ENCODE results near the gene FAM163B.

DNA sequence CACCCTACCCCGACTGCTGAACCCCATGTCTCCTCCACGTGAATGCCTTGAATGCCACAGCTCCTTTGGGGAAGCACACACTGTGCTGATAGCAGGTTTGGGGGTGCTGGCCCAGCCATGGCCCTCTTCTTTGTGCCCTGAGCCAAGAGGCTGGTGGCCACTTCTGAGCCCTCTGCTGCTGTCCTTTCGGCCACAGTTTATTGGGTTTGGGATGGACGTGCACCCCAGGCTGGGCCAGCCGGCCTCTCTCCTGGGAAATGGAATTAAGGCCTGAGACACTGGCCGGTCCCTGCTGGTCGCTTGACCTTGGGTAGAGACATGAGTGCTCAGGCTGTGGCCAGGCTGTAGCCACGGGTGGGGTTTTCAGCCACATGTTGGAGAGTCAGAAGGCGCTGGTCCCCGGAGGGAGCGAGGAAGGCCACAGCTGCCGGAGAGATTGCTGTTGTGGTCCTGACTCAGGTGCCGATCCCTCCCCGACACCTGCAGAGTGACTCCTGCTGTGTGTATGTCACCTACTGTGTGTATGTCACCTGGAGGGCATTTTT is 26.6 kb downstream of the FAM163B start:
- TF ChIP-seq, protein P1, sequence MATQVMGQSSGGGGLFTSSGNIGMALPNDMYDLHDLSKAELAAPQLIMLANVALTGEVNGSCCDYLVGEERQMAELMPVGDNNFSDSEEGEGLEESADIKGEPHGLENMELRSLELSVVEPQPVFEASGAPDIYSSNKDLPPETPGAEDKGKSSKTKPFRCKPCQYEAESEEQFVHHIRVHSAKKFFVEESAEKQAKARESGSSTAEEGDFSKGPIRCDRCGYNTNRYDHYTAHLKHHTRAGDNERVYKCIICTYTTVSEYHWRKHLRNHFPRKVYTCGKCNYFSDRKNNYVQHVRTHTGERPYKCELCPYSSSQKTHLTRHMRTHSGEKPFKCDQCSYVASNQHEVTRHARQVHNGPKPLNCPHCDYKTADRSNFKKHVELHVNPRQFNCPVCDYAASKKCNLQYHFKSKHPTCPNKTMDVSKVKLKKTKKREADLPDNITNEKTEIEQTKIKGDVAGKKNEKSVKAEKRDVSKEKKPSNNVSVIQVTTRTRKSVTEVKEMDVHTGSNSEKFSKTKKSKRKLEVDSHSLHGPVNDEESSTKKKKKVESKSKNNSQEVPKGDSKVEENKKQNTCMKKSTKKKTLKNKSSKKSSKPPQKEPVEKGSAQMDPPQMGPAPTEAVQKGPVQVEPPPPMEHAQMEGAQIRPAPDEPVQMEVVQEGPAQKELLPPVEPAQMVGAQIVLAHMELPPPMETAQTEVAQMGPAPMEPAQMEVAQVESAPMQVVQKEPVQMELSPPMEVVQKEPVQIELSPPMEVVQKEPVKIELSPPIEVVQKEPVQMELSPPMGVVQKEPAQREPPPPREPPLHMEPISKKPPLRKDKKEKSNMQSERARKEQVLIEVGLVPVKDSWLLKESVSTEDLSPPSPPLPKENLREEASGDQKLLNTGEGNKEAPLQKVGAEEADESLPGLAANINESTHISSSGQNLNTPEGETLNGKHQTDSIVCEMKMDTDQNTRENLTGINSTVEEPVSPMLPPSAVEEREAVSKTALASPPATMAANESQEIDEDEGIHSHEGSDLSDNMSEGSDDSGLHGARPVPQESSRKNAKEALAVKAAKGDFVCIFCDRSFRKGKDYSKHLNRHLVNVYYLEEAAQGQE (IDR thresholded peaks at IDR 0.05; ENCODE audit: insufficient replicate concordance, low read depth): no peak
- no peak for TF ChIP-seq GABPA (IDR thresholded peaks at IDR 0.05; ENCODE audit: low read depth)
